NCI-H2171 (cell line): ENCODE results near the gene ANP32D.
"Not testable (repeated sequence)": the region's sequence is repeated elsewhere in the genome, so short reads cannot be mapped to it uniquely, and the experiment has no call there.

Experiments used
- DNase-seq: peaks from one replicate; lab custom pipeline; 2025; lab: John Stamatoyannopoulos, UW

Gene ANP32D

DNA sequence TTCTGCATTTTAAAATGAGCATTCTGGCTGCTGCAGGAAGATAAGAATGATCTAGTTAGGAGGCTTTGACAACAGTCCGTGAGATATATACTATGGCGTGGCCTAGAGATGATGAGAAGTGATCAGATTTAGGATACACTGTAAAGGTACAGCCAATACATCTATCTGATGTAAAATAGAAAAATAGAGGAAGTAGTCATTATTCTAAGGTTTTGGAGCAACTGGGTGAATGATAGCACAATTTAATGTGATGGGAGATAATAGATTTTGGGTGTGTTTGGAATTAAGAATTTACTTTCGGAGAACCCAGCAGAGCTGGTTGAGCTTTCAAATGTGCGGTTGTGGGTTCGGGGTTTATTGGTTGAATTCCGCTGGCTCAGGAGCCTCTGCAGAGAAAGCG is at the start of gene ANP32D:
TSS of gene ANP32D (plus strand) at position 301 of the 400 bp plus-strand sequence. CDS start 106 bp downstream, outside the sequence.
- DNase-seq: no peak

DNA sequence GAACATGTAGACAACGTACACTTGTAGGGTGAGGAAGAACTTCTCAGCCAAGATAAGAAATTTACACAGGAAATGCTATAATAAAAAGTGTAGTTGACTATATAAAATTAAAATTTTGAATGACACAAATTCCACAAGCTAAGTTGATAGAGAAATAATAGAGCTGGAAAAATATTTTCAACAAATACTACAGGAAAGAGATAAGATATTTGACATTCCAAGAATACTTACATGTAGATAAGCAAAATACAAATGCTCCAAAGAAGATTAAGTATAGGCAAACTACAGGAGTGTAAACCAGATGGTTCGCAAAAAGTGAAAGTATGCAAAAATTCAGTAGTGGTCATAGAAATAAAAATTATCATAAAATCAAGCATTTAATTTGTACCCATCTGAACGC is 49.2 kb upstream of the ANP32D start:
- DNase-seq: no peak

DNA sequence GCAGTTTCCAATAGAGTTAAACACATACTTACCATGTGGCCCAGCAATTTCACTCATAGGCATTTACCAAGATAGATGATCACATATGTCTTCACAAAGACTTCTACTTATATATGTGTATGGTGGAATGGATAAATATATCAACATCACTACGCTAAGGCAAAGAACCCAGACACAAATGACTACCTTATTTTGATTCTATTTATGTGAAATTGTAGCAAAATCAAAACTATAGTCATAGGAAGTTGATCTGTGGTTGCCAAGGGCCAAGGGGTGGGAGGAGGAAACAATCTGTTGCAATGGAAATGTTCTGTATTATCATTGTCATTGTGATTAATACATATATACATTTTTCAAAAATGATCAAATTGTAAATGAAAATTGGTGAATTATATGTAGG is 47.7 kb upstream of the ANP32D start:
- DNase-seq: no peak

DNA sequence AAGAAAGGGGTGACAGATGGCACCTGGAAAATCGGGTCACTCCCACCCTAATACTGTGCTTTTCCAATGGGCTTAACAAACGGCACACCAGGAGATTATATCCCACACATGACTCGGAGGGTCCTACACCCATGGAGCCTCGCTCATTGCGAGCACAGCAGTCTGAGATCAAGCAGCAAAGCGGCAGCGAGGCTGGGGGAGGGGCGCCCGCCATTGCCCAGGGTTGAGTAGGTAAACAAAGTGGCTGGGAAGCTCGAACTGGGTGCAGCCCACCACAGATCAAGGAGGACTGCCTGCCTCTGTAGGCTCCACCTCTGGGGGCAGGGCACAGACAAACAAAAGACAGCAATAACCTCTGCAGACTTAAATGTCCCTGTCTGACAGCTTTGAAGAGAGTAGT is 38.3 kb upstream of the ANP32D start:
- DNase-seq: not testable (repeated sequence)

DNA sequence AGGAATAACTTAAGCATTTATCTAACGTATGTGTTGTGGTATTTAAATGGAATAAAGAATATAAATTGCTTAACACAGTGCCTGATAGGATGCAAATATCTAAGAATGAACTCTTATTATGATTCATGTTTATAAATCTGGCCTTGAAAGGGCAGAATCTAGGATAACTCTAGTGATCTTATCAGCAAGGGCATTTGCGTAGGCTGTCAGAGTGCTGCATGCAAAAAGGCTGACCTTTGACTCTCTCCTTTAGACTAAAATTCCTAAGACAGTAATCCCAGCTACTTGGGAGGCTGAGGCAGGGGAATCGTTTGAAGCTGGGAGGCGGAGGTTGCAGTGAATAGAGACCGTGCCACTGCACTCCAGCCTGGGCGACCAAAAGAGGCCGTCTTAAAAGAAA is 31.3 kb upstream of the ANP32D start:
- DNase-seq: no peak

DNA sequence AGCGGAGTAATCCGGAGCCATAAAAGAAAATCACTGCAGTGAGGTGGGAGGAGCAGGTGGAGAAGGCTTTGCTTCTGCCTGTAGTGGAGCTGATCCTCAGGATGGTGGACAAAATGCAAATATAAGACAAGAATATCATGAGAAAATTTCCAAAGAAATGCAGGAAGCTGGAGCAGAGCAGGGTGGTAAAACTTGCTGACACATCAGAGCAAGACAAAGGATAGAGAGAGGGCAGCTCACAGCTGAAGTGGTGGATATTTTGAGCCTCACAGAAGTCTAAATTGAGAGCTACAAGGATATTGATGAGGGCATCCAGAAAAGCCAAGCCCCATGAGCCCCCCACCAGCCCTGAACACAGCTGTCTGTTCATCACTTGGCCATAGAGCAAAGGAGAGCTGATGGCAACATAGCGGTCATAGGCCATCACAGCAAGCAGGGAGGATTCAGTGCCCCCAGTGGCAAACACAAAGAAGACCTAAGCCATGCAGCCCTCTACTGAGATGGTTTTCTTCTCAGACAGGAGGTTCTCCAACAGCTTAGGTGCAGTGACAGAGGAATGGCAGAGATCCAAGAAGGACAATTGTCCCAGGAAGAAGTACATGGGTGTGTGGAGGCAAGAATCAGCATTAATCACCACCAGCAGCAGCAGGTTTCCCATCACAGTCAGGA is 30.0 kb upstream of the ANP32D start:
- DNase-seq: no peak

DNA sequence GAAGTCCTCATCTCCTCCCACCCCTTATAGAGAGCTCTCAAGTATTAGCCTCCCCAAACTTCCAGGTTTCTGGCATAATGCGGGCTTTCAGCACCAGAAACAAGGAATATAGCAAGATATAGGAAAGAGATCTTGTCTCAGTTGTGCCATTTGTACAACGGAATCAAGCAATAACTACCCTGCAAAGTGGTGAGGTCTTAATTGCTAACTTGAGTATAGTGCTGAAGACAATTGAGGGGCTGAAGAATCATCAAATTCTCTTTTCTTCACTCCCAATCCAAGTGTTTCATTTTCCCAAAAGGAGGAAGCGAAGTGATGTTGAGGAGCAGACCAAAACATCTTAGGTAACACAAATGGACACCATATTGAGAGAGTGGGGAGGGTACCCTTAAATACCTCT is 26.8 kb upstream of the ANP32D start:
- no peak for DNase-seq

DNA sequence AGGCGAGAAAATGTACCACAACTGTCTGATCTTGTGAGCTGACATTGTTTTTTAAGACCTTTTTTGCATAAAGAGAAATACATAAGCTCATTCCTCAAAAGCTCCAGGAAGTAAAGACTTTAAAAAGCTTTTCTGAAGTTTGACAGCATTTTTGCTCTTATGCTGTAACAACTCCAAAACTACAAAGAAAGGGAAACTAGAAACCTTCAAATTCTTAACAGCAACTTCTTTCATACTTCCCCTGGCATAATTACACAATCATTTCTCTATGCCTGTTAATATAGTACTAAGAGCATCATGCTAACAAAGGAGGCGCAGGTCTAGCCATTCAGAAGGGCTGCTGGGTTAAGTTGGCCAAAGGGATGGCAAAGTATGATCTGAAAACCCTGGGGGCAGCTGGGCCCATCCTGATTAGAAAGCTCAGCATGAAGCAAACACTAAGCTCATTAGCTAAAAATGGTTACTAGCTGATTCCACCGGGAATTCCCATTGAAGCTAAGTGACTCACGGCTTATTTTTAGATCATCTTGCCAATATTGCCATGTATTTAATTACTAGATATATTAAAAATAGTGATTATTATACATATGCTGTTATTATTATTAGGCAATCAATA is 26.1 kb upstream of the ANP32D start:
- DNase-seq: no peak

DNA sequence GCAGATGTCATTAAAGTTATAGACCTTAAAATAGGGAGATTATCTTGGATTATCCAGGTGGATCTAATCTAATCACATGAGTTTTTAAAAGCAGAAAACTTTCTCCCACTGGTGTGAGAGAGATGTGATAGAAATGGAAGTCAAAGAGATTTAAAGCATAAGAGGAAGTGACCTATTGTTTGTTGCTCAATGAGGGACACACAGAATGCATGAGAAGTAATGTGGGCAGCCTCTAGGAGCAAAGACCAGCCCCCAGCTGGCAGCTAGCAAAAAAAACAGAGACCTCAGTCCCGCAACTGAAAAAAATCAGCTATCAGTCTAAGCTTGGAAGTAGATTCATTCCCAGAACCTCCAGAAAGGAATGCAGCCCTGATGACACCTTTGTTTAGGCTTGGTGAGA is 24.6 kb upstream of the ANP32D start:
- no peak for DNase-seq

DNA sequence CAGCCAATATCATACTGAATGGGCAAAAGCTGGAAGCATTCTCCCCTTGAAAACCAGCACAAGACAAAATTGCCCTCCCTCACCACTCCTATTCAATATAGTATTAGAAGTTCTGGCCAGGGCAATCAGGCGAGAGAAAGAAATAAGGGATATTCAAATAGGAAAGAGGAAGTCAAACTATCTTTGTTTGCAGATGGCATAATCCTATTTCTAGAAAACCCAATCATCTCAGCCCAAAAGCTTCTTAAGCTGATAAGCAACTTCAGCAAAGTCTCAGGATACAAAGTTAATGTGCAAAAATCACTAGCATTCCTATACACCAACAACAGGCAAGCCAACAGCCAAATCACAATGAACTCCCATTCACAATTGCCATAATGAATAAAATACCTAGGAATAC is 21.0 kb upstream of the ANP32D start:
- no peak for DNase-seq

DNA sequence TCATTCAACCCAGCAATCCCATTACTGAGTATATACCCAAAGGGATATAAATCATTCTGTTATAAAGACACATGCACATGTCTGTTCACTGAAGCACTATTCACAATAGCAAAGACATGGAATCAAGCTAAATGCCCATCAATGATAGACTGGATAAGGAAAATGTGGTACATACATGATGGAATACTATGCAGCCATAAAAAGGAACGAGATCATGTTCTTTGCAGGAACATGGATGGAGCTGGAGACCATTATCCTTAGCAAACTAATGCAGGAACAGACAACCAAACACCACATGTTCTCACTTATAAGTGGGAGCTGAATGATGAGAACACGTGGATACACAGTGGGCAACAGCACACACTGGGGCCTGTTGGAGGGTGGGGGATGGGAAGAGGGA is 19.4 kb upstream of the ANP32D start:
- not testable (repeated sequence) for DNase-seq

DNA sequence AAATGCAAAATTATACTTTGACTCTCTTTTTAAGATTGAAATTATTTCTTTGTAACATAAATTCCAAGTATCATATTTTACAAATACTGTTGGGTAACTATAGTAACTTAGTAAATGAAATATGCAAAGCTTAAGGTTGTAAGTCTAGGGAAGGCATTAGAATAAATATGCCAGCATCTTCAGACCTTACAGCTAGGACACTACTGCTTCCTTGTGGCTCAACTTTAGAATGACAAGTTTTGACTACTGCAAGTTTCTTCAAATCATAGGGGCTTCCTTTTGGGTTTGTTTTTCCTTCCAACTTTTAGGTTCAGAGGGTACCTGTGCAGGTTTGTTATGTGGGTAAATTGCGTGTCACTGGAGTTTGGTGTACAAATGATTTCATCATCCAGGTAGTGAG is 17.7 kb upstream of the ANP32D start:
- DNase-seq: no peak

DNA sequence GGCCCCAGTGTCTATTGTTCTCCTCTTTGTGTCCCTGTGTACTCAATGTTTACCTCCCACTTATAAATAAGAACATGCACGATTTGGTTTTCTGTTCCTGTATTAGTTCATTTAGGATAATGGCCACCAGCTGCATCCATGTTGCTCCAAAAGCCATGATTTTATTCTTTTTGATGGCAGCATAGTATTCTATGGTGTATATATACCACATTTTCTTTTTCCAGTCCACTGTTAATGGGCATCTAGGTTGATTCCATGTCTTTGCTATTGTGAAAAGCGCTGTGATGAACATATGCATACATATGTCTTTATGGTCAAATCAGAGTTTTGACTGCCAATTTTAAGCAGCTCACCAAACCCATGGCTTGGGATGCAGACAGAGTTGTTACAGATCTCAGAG is 17.2 kb upstream of the ANP32D start:
- no peak for DNase-seq

DNA sequence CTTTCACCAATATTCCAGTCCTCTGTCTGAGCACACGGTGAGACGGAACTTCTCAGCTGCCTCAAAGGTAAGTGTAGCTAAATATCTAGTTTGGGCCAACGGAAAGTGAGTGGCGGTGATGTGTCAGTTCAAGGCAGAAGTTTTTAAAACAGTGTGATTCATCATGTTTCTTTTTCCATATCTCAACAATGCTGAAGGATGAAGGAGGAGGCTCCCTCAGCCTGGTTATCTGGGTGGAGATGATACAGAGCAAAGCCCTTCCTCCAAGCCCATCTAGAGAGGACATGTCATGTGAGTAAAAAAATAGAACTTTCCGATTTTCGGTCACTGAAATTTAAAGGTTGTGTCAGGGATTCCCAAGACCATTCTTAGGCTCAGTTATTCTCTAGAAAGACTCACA is 13.1 kb upstream of the ANP32D start:
- no peak for DNase-seq

DNA sequence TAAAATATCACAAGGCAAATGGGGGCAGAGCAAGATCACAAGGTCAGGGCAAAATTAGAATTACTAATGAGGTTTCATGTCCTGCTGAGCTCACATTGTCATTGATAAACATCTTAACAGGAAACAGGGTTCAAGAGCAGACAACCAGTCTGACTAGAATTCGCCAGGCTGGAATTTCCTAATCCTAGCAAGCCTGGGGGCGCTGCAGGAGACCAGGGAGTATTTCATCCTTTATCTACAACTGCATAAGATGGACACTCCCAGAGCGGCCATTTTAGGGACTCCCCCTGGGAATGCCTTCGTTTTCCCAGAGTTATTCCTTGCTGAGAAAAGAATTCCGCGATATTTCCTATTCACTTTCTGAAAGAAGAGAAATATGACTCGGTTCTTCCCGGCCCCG is 3.3 kb upstream of the ANP32D start:
- DNase-seq: not testable (repeated sequence)

DNA sequence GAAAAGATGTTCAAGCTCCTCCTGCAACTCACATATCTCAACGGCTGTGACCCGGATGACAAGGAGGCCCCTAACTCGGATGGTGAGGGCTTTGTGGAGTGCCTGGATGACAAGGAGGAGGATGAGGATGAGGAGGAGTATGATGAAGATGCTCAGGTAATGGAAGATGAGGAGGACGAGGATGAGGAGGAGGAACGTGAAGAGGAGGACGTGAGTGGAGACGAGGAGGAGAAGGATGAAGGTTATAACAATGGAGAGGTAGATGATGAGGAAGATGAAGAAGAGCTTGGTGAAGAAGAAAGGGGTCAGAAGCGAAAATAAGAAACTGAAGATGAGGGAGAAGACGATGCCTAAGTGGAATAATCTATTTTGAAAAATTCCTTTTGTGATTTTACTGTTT is 702 bp downstream of the ANP32D start:
- no peak for DNase-seq

DNA sequence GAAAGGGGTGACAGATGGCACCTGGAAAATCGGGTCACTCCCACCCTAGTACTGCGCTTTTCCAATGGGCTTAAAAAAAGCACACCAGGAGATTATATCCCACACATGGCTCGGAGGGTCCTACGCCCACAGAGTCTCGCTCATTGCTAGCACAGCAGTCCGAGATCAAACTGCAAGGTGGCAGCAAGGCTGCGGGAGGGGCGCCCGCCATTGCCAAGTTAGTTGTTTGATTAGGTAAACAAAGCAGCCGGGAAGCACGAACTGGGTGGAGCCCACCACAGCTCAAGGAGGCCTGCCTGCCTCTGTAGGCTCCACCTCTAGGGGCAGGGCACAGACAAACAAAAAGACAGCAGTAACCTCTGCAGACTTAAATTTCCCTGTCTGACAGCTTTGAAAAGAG is 2.1 kb downstream of the ANP32D start:
- not testable (repeated sequence) for DNase-seq

DNA sequence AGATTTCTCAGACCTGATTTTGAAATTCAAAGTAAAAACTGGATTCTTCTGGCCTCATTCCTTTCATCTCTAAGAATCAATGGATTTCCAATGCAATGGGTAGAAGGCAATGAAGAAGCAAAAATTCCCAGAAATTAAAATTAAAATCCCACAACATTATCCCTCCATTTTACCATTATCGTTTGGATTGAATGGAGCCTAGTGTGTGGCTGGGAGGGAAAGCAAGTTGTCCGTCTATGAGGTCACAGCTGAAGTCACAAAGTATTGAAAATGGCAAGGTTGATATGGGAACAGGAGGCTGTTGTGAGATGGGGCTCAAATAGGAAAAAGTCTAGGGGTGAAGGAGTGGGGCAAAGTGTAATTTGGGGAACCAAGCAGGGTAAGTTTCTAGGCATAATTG is 9.8 kb downstream of the ANP32D start, which contains the start of gene C12orf54:
TSS of gene C12orf54 (plus strand) at position 301 of the 400 bp plus-strand sequence. CDS start 799 bp downstream, outside the sequence.
- no peak for DNase-seq

DNA sequence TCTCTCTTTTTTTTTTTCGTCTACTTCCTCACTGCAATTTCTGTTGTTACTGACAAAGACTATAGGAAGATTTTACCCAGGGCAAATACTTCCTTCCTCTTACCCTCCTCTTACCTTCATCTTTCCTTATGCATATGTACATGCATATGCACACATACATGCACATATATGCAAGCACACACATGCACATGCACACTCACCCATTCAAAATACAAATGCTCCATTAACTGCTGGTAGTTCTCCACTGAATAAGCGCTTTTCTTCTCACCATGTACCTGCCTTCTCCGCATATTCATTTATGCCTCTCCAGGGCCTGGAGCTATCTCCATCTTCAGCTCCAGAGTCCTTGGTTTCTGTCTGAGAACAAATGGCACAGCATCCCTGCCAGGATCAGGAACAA is 10.6 kb downstream of the ANP32D start:
- no peak for DNase-seq

DNA sequence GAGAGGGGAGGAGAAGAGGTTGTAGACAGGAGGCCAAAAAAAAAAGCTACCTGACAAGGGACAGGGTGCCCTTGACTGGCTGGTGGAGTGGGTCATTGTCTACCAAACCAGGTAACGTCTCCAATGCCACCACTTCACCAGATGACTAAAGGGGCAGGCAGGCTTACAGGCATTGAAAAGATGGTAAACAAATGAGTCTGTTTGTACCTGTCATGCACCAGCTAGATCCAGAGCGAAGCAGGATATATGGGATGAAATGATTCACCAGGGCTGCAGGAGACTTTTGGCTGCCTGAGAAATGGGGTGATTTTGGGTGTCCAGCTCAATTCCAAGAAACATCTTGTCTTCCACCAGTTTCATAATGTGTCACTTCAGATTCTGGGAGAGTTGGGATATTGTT is 13.9 kb downstream of the ANP32D start:
- DNase-seq: no peak

DNA sequence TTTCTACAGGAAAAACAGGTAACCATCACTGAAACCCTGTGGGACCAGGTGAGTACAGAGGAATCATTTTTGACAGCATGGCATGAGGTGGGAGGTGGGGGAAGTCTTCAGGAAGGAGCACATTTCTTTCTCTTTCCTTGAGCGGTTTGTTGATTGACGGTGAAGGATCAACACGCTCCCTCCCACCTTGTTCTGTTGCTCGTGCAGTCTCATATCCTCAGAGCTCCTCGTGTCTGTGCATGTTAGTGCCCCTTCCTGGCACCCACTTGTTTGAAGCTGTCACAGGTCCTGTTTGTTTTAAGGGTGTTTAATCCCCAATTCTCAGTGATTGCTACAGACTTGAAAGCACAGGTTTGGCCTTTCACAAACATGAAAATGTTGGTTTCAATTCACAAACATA is 14.3 kb downstream of the ANP32D start:
- DNase-seq: no peak

DNA sequence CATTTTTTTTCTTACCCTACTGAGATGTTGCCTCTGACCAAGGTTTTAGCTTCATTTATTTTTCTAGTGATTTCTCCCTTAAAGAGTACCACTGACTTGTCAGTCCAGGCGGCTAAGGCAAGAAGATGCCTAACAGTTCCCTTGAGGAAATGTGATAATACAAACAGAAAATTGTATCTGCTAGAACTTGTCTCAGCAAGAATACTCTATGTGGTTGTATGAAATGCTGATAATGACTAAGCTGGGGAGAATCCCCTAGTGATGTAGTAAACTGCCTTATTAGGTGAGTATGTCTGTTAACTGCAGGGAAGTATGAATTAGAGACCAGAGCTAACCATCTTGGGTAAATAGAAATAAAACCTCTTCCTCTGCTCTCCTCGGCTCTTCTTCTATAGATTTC is 16.7 kb downstream of the ANP32D start:
- DNase-seq: no peak

DNA sequence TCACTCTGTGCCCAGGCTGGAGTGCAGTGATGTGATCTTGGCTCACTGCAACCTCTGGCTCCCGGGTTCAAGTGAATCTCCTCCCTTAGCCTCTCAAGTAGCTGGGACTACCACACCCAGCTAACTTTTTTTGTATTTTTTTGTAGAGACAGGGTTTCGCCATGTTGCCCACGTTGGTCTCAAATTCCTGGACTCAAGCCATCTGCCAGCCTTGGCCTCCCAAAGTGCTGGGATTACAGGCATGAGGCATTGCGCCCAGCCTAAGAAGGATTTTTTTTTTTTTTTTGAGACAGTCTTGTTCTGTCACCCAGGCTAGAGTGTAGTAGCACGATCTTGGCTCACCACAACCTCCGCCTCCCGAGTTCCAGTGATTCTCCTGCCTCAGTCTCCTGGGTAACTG is 17.1 kb downstream of the ANP32D start:
- DNase-seq: not testable (repeated sequence)

DNA sequence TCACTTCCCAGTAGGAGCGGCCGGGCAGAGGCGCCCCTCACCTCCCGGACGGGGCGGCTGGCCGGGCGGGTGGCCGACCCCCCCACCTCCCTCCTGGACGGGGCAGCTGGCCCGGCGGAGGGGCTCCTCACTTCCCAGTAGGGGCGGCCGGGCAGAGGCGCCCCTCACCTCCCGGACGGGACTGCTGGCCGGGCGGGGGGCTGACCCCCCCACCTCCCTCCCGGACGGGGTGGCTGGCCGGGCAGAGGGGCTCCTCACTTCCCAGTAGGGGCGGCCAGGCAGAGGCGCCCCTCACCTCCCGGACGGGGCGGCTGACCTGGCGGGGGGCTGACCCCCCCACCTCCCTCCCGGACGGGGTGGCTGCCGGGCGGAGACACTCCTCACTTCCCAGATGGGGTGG is 27.9 kb downstream of the ANP32D start:
- DNase-seq: not testable (repeated sequence)
